ENCODE data around the gene GRHPR.

DNA sequence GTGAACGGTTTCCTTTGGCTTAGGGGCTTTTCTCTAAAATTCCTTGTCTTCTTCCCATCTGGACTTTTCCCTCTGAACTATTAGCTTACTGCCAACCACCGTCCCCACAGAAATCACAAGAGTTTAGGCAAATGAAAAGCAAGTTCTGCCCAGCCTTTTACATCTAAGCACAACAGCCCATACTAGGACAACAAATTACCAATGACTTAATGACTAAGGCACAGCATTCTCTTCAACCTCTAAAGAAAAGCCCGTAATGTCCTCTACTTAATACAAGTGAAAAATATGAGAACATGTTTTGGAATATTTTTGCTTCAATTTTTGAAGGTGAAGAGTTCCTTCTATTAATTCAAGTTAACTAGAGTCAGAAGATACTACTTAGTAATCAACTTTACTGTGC lies 41.5 kb downstream of the GRHPR start:
- no peak for TF ChIP-seq ZNF311 (tag by site-specific recombination; IDR thresholded peaks at IDR 0.05; ENCODE audit: borderline replicate concordance)
- TF ChIP-seq, protein P1, sequence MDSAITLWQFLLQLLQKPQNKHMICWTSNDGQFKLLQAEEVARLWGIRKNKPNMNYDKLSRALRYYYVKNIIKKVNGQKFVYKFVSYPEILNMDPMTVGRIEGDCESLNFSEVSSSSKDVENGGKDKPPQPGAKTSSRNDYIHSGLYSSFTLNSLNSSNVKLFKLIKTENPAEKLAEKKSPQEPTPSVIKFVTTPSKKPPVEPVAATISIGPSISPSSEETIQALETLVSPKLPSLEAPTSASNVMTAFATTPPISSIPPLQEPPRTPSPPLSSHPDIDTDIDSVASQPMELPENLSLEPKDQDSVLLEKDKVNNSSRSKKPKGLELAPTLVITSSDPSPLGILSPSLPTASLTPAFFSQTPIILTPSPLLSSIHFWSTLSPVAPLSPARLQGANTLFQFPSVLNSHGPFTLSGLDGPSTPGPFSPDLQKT (IDR thresholded peaks at IDR 0.05; ENCODE audit: borderline replicate concordance, low read depth, low read length) = no peak
- TF ChIP-seq, protein P2, sequence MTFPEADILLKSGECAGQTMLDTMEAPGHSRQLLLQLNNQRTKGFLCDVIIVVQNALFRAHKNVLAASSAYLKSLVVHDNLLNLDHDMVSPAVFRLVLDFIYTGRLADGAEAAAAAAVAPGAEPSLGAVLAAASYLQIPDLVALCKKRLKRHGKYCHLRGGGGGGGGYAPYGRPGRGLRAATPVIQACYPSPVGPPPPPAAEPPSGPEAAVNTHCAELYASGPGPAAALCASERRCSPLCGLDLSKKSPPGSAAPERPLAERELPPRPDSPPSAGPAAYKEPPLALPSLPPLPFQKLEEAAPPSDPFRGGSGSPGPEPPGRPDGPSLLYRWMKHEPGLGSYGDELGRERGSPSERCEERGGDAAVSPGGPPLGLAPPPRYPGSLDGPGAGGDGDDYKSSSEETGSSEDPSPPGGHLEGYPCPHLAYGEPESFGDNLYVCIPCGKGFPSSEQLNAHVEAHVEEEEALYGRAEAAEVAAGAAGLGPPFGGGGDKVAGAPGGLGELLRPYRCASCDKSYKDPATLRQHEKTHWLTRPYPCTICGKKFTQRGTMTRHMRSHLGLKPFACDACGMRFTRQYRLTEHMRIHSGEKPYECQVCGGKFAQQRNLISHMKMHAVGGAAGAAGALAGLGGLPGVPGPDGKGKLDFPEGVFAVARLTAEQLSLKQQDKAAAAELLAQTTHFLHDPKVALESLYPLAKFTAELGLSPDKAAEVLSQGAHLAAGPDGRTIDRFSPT (tag by site-specific recombination; IDR thresholded peaks at IDR 0.05) = no peak
- TF ChIP-seq, protein P3, sequence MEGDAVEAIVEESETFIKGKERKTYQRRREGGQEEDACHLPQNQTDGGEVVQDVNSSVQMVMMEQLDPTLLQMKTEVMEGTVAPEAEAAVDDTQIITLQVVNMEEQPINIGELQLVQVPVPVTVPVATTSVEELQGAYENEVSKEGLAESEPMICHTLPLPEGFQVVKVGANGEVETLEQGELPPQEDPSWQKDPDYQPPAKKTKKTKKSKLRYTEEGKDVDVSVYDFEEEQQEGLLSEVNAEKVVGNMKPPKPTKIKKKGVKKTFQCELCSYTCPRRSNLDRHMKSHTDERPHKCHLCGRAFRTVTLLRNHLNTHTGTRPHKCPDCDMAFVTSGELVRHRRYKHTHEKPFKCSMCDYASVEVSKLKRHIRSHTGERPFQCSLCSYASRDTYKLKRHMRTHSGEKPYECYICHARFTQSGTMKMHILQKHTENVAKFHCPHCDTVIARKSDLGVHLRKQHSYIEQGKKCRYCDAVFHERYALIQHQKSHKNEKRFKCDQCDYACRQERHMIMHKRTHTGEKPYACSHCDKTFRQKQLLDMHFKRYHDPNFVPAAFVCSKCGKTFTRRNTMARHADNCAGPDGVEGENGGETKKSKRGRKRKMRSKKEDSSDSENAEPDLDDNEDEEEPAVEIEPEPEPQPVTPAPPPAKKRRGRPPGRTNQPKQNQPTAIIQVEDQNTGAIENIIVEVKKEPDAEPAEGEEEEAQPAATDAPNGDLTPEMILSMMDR (tag by site-specific recombination; IDR thresholded peaks at IDR 0.05) = no peak
- TF ChIP-seq, protein P4, sequence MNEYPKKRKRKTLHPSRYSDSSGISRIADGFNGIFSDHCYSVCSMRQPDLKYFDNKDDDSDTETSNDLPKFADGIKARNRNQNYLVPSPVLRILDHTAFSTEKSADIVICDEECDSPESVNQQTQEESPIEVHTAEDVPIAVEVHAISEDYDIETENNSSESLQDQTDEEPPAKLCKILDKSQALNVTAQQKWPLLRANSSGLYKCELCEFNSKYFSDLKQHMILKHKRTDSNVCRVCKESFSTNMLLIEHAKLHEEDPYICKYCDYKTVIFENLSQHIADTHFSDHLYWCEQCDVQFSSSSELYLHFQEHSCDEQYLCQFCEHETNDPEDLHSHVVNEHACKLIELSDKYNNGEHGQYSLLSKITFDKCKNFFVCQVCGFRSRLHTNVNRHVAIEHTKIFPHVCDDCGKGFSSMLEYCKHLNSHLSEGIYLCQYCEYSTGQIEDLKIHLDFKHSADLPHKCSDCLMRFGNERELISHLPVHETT (tag by site-specific recombination; IDR thresholded peaks at IDR 0.05) = no peak
- no peak for TF ChIP-seq HOXA7 (CRISPR knock-in tag; IDR thresholded peaks at IDR 0.05; ENCODE audit: borderline replicate concordance)
- TF ChIP-seq ZNF626 (tag by site-specific recombination; IDR thresholded peaks at IDR 0.05) = no peak
- TF ChIP-seq, protein P5, sequence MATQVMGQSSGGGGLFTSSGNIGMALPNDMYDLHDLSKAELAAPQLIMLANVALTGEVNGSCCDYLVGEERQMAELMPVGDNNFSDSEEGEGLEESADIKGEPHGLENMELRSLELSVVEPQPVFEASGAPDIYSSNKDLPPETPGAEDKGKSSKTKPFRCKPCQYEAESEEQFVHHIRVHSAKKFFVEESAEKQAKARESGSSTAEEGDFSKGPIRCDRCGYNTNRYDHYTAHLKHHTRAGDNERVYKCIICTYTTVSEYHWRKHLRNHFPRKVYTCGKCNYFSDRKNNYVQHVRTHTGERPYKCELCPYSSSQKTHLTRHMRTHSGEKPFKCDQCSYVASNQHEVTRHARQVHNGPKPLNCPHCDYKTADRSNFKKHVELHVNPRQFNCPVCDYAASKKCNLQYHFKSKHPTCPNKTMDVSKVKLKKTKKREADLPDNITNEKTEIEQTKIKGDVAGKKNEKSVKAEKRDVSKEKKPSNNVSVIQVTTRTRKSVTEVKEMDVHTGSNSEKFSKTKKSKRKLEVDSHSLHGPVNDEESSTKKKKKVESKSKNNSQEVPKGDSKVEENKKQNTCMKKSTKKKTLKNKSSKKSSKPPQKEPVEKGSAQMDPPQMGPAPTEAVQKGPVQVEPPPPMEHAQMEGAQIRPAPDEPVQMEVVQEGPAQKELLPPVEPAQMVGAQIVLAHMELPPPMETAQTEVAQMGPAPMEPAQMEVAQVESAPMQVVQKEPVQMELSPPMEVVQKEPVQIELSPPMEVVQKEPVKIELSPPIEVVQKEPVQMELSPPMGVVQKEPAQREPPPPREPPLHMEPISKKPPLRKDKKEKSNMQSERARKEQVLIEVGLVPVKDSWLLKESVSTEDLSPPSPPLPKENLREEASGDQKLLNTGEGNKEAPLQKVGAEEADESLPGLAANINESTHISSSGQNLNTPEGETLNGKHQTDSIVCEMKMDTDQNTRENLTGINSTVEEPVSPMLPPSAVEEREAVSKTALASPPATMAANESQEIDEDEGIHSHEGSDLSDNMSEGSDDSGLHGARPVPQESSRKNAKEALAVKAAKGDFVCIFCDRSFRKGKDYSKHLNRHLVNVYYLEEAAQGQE (tag by site-specific recombination; IDR thresholded peaks at IDR 0.05) = no peak
- TF ChIP-seq ZBTB7A (tag by site-specific recombination; IDR thresholded peaks at IDR 0.05; ENCODE audit: low read depth) = no peak
